H1 (cell line): Measurements from ENCODE around the gene RAB30. TPM values are rescaled to one million over a fixed set of nuclear protein-coding genes. Genes with fewer than 3 reads are reported as not detected.

ENCODE experiments used
- CTCF ChIA-PET: fragments of 300-600 bp; sonication (Branson Sonifier 250); formaldehyde crosslinking; loops from one replicate; lab custom pipeline; 2021; ENCODE audit not compliant: partially characterized antibody; lab: Charles Lee
- POLR2A ChIA-PET: fragments of 300-600 bp; sonication (Branson Sonifier 250); formaldehyde crosslinking; loops from one replicate; lab custom pipeline; 2021; ENCODE audit warnings: inconsistent platforms; ENCODE audit not compliant: partially characterized antibody; lab: Charles Lee
- DNase-seq, 2 experiments: peaks; one replicate each; pipeline versions ENCODE4 v3.0.0 to v3.0.0-alpha.2; 2010 to 2022; ENCODE audit warnings: low spot score in 2 of 2, low read depth in 1 of 2, mixed read lengths in 1 of 2
- FAIRE-seq: peaks from 2 replicates; lab custom pipeline; 2011; peaks lifted over from hg19 to GRCh38; lab: Jason Lieb, UNC
- H2AFZ ChIP-seq: 2 replicates; pipeline ENCODE4 v1.8.1; 2012; ENCODE audit warnings: low read length, inconsistent platforms
- H2AK5ac ChIP-seq: 2 replicates; pipeline ENCODE4 v1.6.1; 2013; ENCODE audit warnings: low read depth, low read length
- H2BK120ac ChIP-seq: replicated peaks from 2 replicates; pipeline ENCODE3; 2013; ENCODE audit warnings: low read depth, low read length, inconsistent platforms
- H2BK12ac ChIP-seq: 2 replicates; pipeline ENCODE4 v1.6.1; 2013; ENCODE audit warnings: low read depth, low read length
- H2BK15ac ChIP-seq: 2 replicates; pipeline ENCODE4 v1.6.1; 2013; ENCODE audit warnings: low read length
- H2BK20ac ChIP-seq: 2 replicates; pipeline ENCODE4 v1.6.1; 2013; ENCODE audit warnings: low read length
- H2BK5ac ChIP-seq: 2 replicates; pipeline ENCODE4 v1.6.1; 2013; ENCODE audit warnings: low read depth, low read length
- H3K14ac ChIP-seq: 2 replicates; pipeline ENCODE4 v1.6.1; 2013; ENCODE audit warnings: inconsistent platforms; ENCODE audit not compliant: insufficient read length
- H3K18ac ChIP-seq: 2 replicates; pipeline ENCODE4 v1.6.1; 2013; ENCODE audit warnings: low read length; ENCODE audit errors: extremely low read depth
- H3K23ac ChIP-seq: 2 replicates; pipeline ENCODE4 v1.6.1; 2013; ENCODE audit warnings: inconsistent platforms; ENCODE audit not compliant: insufficient read length
- H3K23me2 ChIP-seq: 2 replicates; pipeline ENCODE4 v1.6.1; 2013; ENCODE audit warnings: low read depth, low read length
- H3K27ac ChIP-seq: 2 replicates; pipeline ENCODE4 v1.6.1; 2011; ENCODE audit warnings: low read depth, low read length, inconsistent platforms
- H3K27me3 ChIP-seq, 4 experiments: replicated peaks in 1 of 4; 1 replicate in 1 of 4; 2 replicates in 3 of 4; pipeline versions ENCODE4 v1.6.1 to v1.8.1; 2011 to 2013; ENCODE audit warnings: low read length in 3 of 4, mild to moderate bottlenecking in 3 of 4, inconsistent platforms in 2 of 4, mixed read lengths in 2 of 4, moderate library complexity in 1 of 4; ENCODE audit not compliant: control insufficient read depth in 3 of 4, insufficient read depth in 3 of 4; ENCODE audit errors: extremely low read depth in 1 of 4
- H3K36me3 ChIP-seq, 4 experiments: 2 replicates each; pipeline versions ENCODE4 v1.6.1 to v1.8.1; 2011 to 2013; ENCODE audit warnings: mild to moderate bottlenecking in 4 of 4, low read length in 3 of 4, moderate library complexity in 2 of 4, control low read depth in 1 of 4, inconsistent platforms in 1 of 4; ENCODE audit not compliant: insufficient read depth in 4 of 4, control insufficient read depth in 2 of 4
- H3K4ac ChIP-seq: replicated peaks from 2 replicates; pipeline ENCODE3; 2013; ENCODE audit warnings: low read length, low read depth, mixed read lengths, inconsistent platforms; ENCODE audit not compliant: insufficient read length
- H3K4me1 ChIP-seq, 4 experiments: replicated peaks in 1 of 4; 1 replicate in 1 of 4; 2 replicates in 3 of 4; pipeline versions ENCODE4 v1.6.1 to v1.8.1; 2011 to 2013; ENCODE audit warnings: low read length in 3 of 4, inconsistent platforms in 2 of 4, mixed read lengths in 1 of 4; ENCODE audit not compliant: insufficient read depth in 4 of 4, control insufficient read depth in 3 of 4
- H3K4me2 ChIP-seq, 2 experiments: 2 replicates each; pipeline versions ENCODE4 v1.6.1 to v1.8.1; 2011 to 2013; ENCODE audit warnings: low read depth in 2 of 2, low read length in 2 of 2, control low read depth in 1 of 2, inconsistent platforms in 1 of 2, mild to moderate bottlenecking in 1 of 2; ENCODE audit not compliant: insufficient read depth in 1 of 2
- H3K4me3 ChIP-seq, 4 experiments: fragments of 200-600, 300-600 bp in 1 of 4; sonication (generic), shearing (Covaris generic), sonication (Bioruptor Twin) in 1 of 4; 2 replicates each; pipeline versions ENCODE4 v1.5.1 to v1.8.1; 2011 to 2016; ENCODE audit warnings: low read length in 4 of 4, low read depth in 3 of 4, control low read depth in 2 of 4, inconsistent platforms in 2 of 4, mild to moderate bottlenecking in 2 of 4, mixed read lengths in 1 of 4, moderate library complexity in 1 of 4; ENCODE audit not compliant: insufficient read depth in 2 of 4; ENCODE audit errors: extremely low read depth in 1 of 4
- H3K56ac ChIP-seq: replicated peaks from 2 replicates; pipeline ENCODE3; 2013; ENCODE audit warnings: low read depth, mild to moderate bottlenecking, mixed read lengths, low read length, inconsistent platforms; ENCODE audit not compliant: insufficient read length
- H3K79me1 ChIP-seq: 2 replicates; pipeline ENCODE4 v1.6.1; 2013; ENCODE audit warnings: low read depth, low read length, control low read depth
- H3K79me2 ChIP-seq, 2 experiments: 2 replicates each; pipeline versions ENCODE4 v1.6.1 to v1.8.1; 2012 to 2013; ENCODE audit warnings: low read length in 2 of 2, mild to moderate bottlenecking in 2 of 2, inconsistent platforms in 1 of 2; ENCODE audit not compliant: insufficient read depth in 2 of 2, control insufficient read depth in 1 of 2
- H3K9ac ChIP-seq, 4 experiments: replicated peaks in 1 of 4; 1 replicate in 1 of 4; 2 replicates in 3 of 4; pipeline versions ENCODE4 v1.6.1 to v1.8.1; 2011 to 2013; ENCODE audit warnings: low read depth in 3 of 4, low read length in 3 of 4, control low read depth in 2 of 4, mild to moderate bottlenecking in 2 of 4, moderate library complexity in 2 of 4, inconsistent platforms in 1 of 4; ENCODE audit errors: extremely low read depth in 1 of 4
- H3K9me3 ChIP-seq, 2 experiments: 2 replicates each; pipeline versions ENCODE4 v1.6.1 to v1.8.1; 2012 to 2013; ENCODE audit warnings: mild to moderate bottlenecking in 2 of 2, moderate library complexity in 2 of 2, control low read depth in 1 of 2, inconsistent platforms in 1 of 2, low read depth in 1 of 2, low read length in 1 of 2, mixed read lengths in 1 of 2; ENCODE audit not compliant: insufficient read depth in 2 of 2
- H4K20me1 ChIP-seq, 2 experiments: replicated peaks in 1 of 2; 2 replicates each; pipeline versions ENCODE3 to v1.8.1; 2011 to 2013; ENCODE audit warnings: inconsistent platforms in 2 of 2, low read length in 2 of 2, mild to moderate bottlenecking in 1 of 2; ENCODE audit not compliant: insufficient read depth in 2 of 2, control insufficient read depth in 1 of 2
- H4K5ac ChIP-seq: 2 replicates; pipeline ENCODE4 v1.6.1; 2013; ENCODE audit warnings: low read length, low read depth, mixed read lengths, inconsistent platforms; ENCODE audit not compliant: insufficient read length
- H4K8ac ChIP-seq: 2 replicates; pipeline ENCODE4 v1.8.0; 2013; ENCODE audit warnings: mild to moderate bottlenecking, moderate library complexity, low read length, inconsistent platforms; ENCODE audit not compliant: insufficient read depth; ENCODE audit errors: extremely low read depth
- H4K91ac ChIP-seq: replicated peaks from 2 replicates; pipeline ENCODE3; 2013; ENCODE audit warnings: low read length, mixed read lengths, inconsistent platforms; ENCODE audit not compliant: insufficient read length
- ASH2L ChIP-seq: fragments of 200-600, 300-600 bp; sonication (generic); IDR thresholded peaks from one replicate; pipeline ENCODE4 v1.7.1; 2017; ENCODE audit warnings: low read length
- SIN3A ChIP-seq, 2 experiments: IDR thresholded peaks in 1 of 2; conservative IDR thresholded peaks in 1 of 2; 2 replicates each; pipeline ENCODE4 v1.6.1; 2011 to 2012; ENCODE audit warnings: low read length in 2 of 2, improper control_type of control experiment in 1 of 2, low read depth in 1 of 2, mild to moderate bottlenecking in 1 of 2
- TEAD4 ChIP-seq: IDR thresholded peaks from 2 replicates; pipeline ENCODE4 v1.6.1; 2012; ENCODE audit warnings: low read depth, low read length, inconsistent platforms, mixed read lengths
- WGBS, 2 experiments: shearing (Covaris generic) in 1 of 2; methylation state at CpG; one replicate each; pipeline versions ENCODE4 v1.1.6 to v1.1.7; 2013 to 2015; ENCODE audit warnings: low lambda C conversion rate in 2 of 2, mixed read lengths in 2 of 2, inconsistent platforms in 1 of 2, low coverage in 1 of 2, missing lambda C conversion rate in 1 of 2; ENCODE audit not compliant: insufficient replicate concordance in 2 of 2, insufficient coverage in 1 of 2, insufficient read length in 1 of 2; ENCODE audit errors: extremely low coverage in 1 of 2, missing lambda C conversion rate in 1 of 2; 5-methylcytosine and 5-hydroxymethylcytosine counted together
- polyA plus RNA-seq, 7 experiments: library from polyadenylated mRNA; depleted of rRNA in 3 of 7; stranded (reverse) in 5 of 7; unstranded in 2 of 7; fragments of >200 nt in 5 of 7; fragments of 200-250 nt in 2 of 7; gene quantifications; 1 replicate in 5 of 7; 2 replicates in 1 of 7; 4 replicates in 1 of 7; pipeline versions ENCODE4 v1.2.1 to v1.2.3, GENCODE V29; 2011 to 2013; ENCODE audit warnings: missing spikeins in 2 of 7, mixed read lengths in 2 of 7
- total RNA-seq: library from RNA; stranded (reverse); fragmentation: NEBNext Ultra II Directional; extraction: Animal tissue kit (Norgen Biotek cat#: 25700); gene quantifications from 2 replicates; pipeline ENCODE4 v1.2.1, GENCODE V29; 2021

The RAB30 gene
- total and polyA plus RNA-seq, 2 of the 8 experiments (the other 6 are each of a cell fraction or from before 2014, with no cell fraction given): 1.6 to 11.7 TPM

DNA sequence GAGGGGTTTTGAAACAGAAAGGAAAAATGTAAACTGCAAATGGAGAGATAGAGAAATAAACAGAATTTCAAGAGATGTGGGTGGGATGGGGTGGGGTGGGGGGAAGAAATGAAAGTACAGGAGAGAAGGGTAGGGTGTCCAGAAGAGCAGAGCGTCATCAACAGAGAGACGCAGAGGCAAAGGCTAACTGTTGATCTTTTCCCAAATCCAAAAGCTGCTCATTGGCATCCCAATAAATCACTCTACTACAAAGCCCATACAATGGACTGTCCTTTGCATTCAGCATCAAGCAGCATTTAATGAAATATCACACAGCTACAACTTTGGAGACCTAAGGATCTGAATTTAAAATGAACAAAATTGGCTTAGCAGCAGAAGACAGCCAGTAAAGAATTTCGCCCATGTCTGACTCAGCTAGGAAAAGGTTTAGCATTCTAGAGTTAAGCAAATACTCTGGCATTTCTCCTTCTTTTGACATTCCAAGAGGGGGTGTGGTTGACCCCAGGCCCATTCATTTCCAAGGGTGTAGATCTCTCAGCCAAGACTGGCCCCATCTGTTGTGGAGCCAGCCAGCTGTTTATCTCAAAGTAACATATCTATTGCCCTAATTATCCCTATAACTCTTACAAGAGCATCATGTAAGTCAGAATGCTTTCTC, 1.5 kb downstream of the RAB30 start:
- FAIRE-seq (no peak), DNase-seq (no peak)
- no peak overlapping the region for H3K18ac ChIP-seq
- H4K20me1 ChIP-seq: peaks cover 0 to 2% of the 10 kb centered on the region in 2 experiments
- H3K36me3 ChIP-seq: peaks cover 0 to 16% (median 3%) of the 10 kb centered on the region in 4 experiments; a peak in 4 of 8 replicates
- no peak overlapping the region for H3K56ac ChIP-seq
- peaks cover 3% of the 10 kb centered on the region; the same call in 1 of the 2 replicates for H3K79me1 ChIP-seq
- ChIA-PET POLR2A (interaction anchor here (0.8 to 7.9 kb wide), 5 partner anchors 11 to 184 kb away, joined by 3 to 60 read pairs (median 6); partner anchors contain the start of gene PCF11), CTCF (interaction anchor here (0.8 kb wide), 1 partner anchor 9 kb away, joined by 5 read pairs; no protein-coding TSS in a partner anchor)
- peaks cover 0 to 17% (median 3%) of the 10 kb centered on the region in 4 experiments; a peak in 4 of 7 replicates for H3K4me1 ChIP-seq
- H3K27ac ChIP-seq: no peak overlapping the region
- TF ChIP-seq ASH2L: no peak
- peak; percentile 78 for TF ChIP-seq TEAD4
- peak; percentile 70 to 74; a peak in 3 of 4 replicates for TF ChIP-seq SIN3A (conservative IDR thresholded peaks at IDR 0.05 in 1 of 2, IDR thresholded peaks at IDR 0.05 in 1 of 2; ENCODE audit: low read depth in 1 of 2, low read length in 2 of 2)
- peak overlapping the region; percentile 81 to 99 for H3K4me2 ChIP-seq
- peaks cover 13% of the 10 kb centered on the region for H3K23me2 ChIP-seq
- H4K5ac ChIP-seq: no peak overlapping the region
- 38% methylated on average over 3 of the region's 3 CpGs; no CpG with 5 or more reads in 1 of the 2 experiments for WGBS, 2 experiments
- H3K9me3 ChIP-seq: no peaks in the 10 kb centered on the region
- no peaks in the 10 kb centered on the region for H3K27me3 ChIP-seq
- no peak overlapping the region for H2BK120ac ChIP-seq
- no peak overlapping the region for H4K8ac ChIP-seq
- no peak overlapping the region for H2BK5ac ChIP-seq
- no peak overlapping the region for H2BK15ac ChIP-seq
- no peak overlapping the region for H3K4ac ChIP-seq
- H2BK20ac ChIP-seq: no peak overlapping the region
- peak overlapping the region; percentile 89 to 99 (median 92); a peak in 7 of 8 replicates for H3K4me3 ChIP-seq
- H4K91ac ChIP-seq: no peak overlapping the region
- H2AK5ac ChIP-seq: no peak overlapping the region
- no peak overlapping the region for H3K14ac ChIP-seq
- H3K9ac ChIP-seq: no peak overlapping the region; a peak in 1 of 7 replicates
- H3K79me2 ChIP-seq: peaks cover 3 to 45% of the 10 kb centered on the region in 2 experiments; a peak in 3 of 4 replicates
- H3K23ac ChIP-seq: no peak overlapping the region
- H2BK12ac ChIP-seq: no peak overlapping the region
- H2AFZ ChIP-seq: no peak overlapping the region
